Activated CD4-positive, alpha-beta memory T cell treated with anti-CD3 and anti-CD28 coated beads, Interleukin-2, amount 10 ng/mL, durations not matched to agents 7 days and 5 days (primary cell): ENCODE measurements around the gene IGIP. TPM values are rescaled to one million over a fixed set of nuclear protein-coding genes. Genes with fewer than 3 reads are reported as not detected.
A peak's percentile ranks its signal among the peaks of the same experiment; 100 is the strongest.

Experiments used
- CTCF ChIA-PET: fragments of 350-600 bp; sonication (Branson Sonifier 250); formaldehyde crosslinking; loops from one replicate; lab custom pipeline; 2021; ENCODE audit warnings: antibody characterized with exemption, inconsistent platforms; lab: Charles Lee
- POLR2A ChIA-PET: fragments of 350-600 bp; sonication (Branson Sonifier 250); formaldehyde crosslinking; loops from one replicate; lab custom pipeline; 2021; ENCODE audit warnings: antibody characterized with exemption; lab: Charles Lee
- DNase-seq: peaks from one replicate; pipeline ENCODE4 v3.0.0-alpha.2; 2020
- H3K27ac Mint-ChIP-seq: one replicate; pipeline ENCODE4 v1.8.0; 2021; ENCODE audit warnings: mild to moderate bottlenecking, mixed read lengths
- H3K27me3 Mint-ChIP-seq: one replicate; pipeline ENCODE4 v1.8.0; 2021; ENCODE audit warnings: mixed read lengths
- H3K36me3 Mint-ChIP-seq: one replicate; pipeline ENCODE4 v1.8.0; 2021; ENCODE audit warnings: low read depth, mixed read lengths
- H3K4me1 Mint-ChIP-seq: one replicate; pipeline ENCODE4 v1.8.0; 2021; ENCODE audit warnings: mixed read lengths
- H3K4me3 Mint-ChIP-seq: one replicate; pipeline ENCODE4 v1.8.0; 2021; ENCODE audit warnings: mild to moderate bottlenecking, mixed read lengths
- H3K9me3 Mint-ChIP-seq: one replicate; pipeline ENCODE4 v1.8.0; 2021; ENCODE audit warnings: mixed read lengths
- total RNA-seq, 2 experiments: library from RNA; stranded (reverse); gene quantifications; one replicate each; pipeline ENCODE4 v1.2.3, GENCODE V29; 2021

Gene IGIP
- total RNA-seq, 2 experiments from 2014 or later, result 4.8 to 4.9 TPM

DNA sequence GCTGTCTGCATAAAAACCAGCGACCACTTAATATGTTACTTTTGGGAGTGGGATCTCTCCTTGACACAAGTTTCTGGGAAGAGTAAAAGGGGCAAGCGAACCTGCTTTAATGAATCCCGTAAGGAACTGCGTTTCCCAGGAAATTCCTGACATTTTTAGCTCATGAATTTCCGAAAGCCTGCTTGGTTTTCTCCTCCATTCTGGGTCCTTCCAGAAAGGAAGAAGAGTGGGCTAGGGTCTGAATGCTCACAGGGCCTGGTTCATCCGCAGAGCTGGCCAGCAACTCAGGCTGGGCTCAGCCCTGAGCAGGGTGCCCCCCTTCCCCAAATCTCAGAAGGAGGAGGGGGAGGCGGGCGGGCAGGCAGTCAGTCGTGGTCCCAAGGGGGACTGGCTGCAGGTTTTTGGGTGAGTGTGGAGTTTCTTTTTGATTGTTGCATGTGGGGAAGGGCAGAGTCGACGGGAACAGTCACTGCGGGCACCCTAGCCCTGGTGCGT lies 13.0 kb upstream of the IGIP start:
- Mint-ChIP-seq H3K9me3 (no peaks in the 10 kb centered on the region), H3K4me1 (peaks cover 61% of the 10 kb centered on the region), H3K27me3 (peaks cover 15% of the 10 kb centered on the region), H3K36me3 (peaks cover 10% of the 10 kb centered on the region), H3K4me3 (peak overlapping the region; percentile 88), H3K27ac (peak overlapping the region; percentile 16)
- no peak for DNase-seq
- ChIA-PET POLR2A (interaction anchor here (0.6 kb wide), 1 partner anchor 33 kb away, joined by 4 read pairs; no protein-coding TSS in a partner anchor), CTCF (interaction anchor here (1.0 to 1.8 kb wide), 4 partner anchors 9 to 33 kb away, joined by 3 to 7 read pairs (median 4); no protein-coding TSS in a partner anchor)

DNA sequence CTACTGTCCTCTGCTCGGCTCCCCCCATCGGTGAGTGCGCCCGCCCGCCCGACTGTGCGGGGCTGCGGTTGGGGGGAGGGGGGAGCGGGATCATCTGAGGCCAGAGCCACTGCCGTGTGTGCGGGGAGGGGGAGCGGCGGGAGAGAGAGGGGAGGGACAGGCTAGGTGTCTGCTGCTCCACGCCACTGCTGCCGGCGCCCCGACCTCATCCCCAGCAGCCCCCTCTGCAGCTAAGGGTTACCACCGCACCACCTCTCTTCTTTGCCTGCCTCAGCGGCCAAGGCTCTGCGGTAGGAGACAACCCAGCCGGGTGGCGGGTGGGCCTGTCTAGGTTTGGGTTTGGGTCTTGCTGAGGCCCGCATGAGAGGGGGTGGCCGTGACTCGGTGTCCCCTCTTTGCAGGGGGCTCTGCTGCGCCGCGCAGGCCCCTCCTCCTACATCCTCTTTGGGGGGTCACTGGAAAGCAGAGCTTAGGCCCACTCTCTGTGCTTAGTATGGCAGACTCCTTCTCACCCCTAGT lies 12.5 kb upstream of the IGIP start:
- ChIA-PET CTCF (interaction anchor here (1.0 to 5.8 kb wide), 5 partner anchors 9 to 32 kb away, joined by 3 to 63 read pairs (median 6); no protein-coding TSS in a partner anchor), POLR2A (interaction anchor here (0.6 to 1.9 kb wide), 4 partner anchors 19 to 288 kb away, joined by 3 to 5 read pairs (median 4); partner anchors contain the start of gene ANKHD1)
- peak; percentile 37 for DNase-seq
- no peaks in the 10 kb centered on the region for H3K9me3 Mint-ChIP-seq
- H3K4me3 Mint-ChIP-seq, result peak overlapping the region; percentile 88
- H3K4me1 Mint-ChIP-seq, result peaks cover 66% of the 10 kb centered on the region
- peaks cover 10% of the 10 kb centered on the region for H3K36me3 Mint-ChIP-seq
- H3K27ac Mint-ChIP-seq, result peak overlapping the region; percentile 90
- H3K27me3 Mint-ChIP-seq, result peaks cover 15% of the 10 kb centered on the region

DNA sequence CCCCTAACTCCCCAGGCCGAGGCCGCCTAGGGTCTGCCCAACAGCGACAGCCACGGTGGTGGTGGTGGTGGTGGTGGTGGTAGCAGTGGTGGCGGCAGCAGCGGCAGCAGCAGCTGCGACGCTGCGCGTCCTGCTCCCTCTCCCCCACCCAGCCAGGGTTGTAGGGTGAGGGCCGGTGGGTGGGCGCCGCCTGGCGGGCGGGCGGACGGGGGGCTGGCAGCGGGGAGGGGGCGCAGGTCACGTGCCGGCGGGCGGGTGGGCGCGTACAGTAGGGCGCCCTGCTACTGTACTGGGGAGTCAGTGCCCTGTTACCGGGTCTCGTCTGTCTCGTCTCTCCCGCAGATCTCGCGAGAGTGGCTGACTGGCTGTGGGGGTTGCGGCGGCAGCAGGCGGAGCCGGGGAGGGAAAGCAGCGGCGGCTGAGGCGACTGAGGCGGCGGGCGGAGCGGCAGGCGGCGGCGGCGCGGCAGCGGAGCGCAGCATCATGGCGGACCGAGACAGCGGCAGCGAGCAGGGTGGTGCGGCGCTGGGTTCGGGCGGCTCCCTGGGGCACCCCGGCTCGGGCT lies 12.0 kb upstream of the IGIP start, which contains the start of gene PURA:
Gene PURA (plus strand): TSS at position 411 of the 565 bp plus-strand sequence. CDS start 73 bp downstream, at position 484.
- H3K4me1 Mint-ChIP-seq, result peaks cover 68% of the 10 kb centered on the region
- no peaks in the 10 kb centered on the region for H3K9me3 Mint-ChIP-seq
- peaks cover 15% of the 10 kb centered on the region for H3K27me3 Mint-ChIP-seq
- peak within 1 kb of the TSS; percentile 90 for H3K27ac Mint-ChIP-seq
- DNase-seq, result peak; percentile 97
- peaks cover 10% of the 10 kb centered on the region for H3K36me3 Mint-ChIP-seq
- H3K4me3 Mint-ChIP-seq, result peak within 1 kb of the TSS; percentile 88
- POLR2A ChIA-PET, result interaction anchor here (0.8 to 1.9 kb wide), 5 partner anchors 8 to 288 kb away, joined by 3 to 8 read pairs (median 4); partner anchors contain the start of gene ANKHD1
- CTCF ChIA-PET, result interaction anchor here (1.0 to 5.8 kb wide), 3 partner anchors 8 to 32 kb away, joined by 3 to 63 read pairs (median 3); no protein-coding TSS in a partner anchor

DNA sequence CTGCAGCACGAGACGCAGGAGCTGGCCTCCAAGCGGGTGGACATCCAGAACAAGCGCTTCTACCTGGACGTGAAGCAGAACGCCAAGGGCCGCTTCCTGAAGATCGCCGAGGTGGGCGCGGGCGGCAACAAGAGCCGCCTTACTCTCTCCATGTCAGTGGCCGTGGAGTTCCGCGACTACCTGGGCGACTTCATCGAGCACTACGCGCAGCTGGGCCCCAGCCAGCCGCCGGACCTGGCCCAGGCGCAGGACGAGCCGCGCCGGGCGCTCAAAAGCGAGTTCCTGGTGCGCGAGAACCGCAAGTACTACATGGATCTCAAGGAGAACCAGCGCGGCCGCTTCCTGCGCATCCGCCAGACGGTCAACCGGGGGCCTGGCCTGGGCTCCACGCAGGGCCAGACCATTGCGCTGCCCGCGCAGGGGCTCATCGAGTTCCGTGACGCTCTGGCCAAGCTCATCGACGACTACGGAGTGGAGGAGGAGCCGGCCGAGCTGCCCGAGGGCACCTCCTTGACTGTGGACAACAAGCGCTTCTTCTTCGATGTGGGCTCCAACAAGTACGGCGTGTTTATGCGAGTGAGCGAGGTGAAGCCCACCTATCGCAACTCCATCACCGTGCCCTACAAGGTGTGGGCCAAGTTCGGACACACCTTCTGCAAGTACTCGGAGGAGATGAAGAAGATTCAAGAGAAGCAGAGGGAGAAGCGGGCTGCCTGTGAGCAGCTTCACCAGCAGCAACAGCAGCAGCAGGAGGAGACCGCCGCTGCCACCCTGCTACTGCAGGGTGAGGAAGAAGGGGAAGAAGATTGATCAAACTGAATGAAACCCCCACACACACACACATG lies 11.2 kb upstream of the IGIP start:
- POLR2A ChIA-PET, result interaction anchor here (0.9 to 1.9 kb wide), 7 partner anchors 9 to 533 kb away, joined by 3 to 8 read pairs (median 4); partner anchors contain the start of genes ANKHD1, IK and NDUFA2
- H3K4me3 Mint-ChIP-seq, result peak overlapping the region; percentile 88

DNA sequence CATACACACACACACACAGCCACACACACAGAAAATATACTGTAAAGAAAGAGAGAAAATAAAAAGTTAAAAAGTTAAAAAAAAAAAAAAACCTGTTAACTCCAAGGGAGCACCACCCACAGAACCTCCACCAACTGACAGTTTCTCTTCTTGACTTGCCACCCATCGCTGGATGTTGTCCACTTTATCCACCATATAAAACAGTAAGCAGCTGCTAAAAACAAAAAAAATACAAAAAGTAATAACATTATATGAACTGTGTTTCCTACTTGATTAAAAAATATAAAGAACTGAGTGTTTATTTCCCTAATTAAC lies 10.6 kb upstream of the IGIP start:
- Mint-ChIP-seq H3K27me3 (peaks cover 13% of the 10 kb centered on the region), H3K27ac (peak overlapping the region; percentile 89), H3K36me3 (peaks cover 10% of the 10 kb centered on the region), H3K4me1 (peaks cover 58% of the 10 kb centered on the region), H3K9me3 (no peaks in the 10 kb centered on the region), H3K4me3 (peak overlapping the region; percentile 88)
- DNase-seq, result no peak
- ChIA-PET POLR2A (interaction anchor here (0.6 to 1.7 kb wide), 5 partner anchors 8 to 532 kb away, joined by 3 to 8 read pairs (median 4); partner anchors contain the start of genes CD14, IK and NDUFA2), CTCF (interaction anchor here (0.8 to 5.8 kb wide), 6 partner anchors 8 to 44 kb away, joined by 3 to 63 read pairs (median 3); no protein-coding TSS in a partner anchor)

More for the DNA sequence above, 11.2 kb upstream of the IGIP start:
- peaks cover 10% of the 10 kb centered on the region for H3K36me3 Mint-ChIP-seq
- H3K27ac Mint-ChIP-seq, result peak overlapping the region; percentile 89
- no peaks in the 10 kb centered on the region for H3K9me3 Mint-ChIP-seq
- CTCF ChIA-PET, result interaction anchor here (0.8 to 5.8 kb wide), 6 partner anchors 7 to 45 kb away, joined by 3 to 63 read pairs (median 3); no protein-coding TSS in a partner anchor
- DNase-seq, result peak; percentile 57
- H3K4me1 Mint-ChIP-seq, result peaks cover 61% of the 10 kb centered on the region
- peaks cover 14% of the 10 kb centered on the region for H3K27me3 Mint-ChIP-seq

DNA sequence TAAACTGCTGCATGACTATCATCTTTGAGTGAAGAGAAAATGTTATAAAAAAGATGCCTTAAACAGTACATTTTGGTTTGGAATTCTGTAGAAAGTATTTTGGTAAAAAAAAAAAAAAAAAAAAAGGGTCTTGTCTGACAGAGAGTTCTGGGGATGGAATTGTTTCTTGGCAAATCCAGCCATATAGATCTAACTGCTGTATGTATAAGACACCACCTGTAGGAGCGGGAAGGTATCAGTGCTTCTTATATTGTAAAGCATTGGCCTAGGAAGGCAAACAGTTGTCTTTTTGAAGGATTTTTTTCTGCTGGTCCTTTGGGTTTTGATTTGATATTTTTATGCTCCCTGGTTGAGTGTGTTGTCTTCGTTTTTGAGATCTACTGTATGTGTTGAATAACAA lies 9.0 kb upstream of the IGIP start:
- Mint-ChIP-seq H3K4me3 (no peak overlapping the region), H3K36me3 (peaks cover 10% of the 10 kb centered on the region), H3K27me3 (peaks cover 8% of the 10 kb centered on the region), H3K27ac (no peak overlapping the region), H3K4me1 (peaks cover 53% of the 10 kb centered on the region), H3K9me3 (no peaks in the 10 kb centered on the region)
- ChIA-PET CTCF (interaction anchor here (0.5 to 5.8 kb wide), 2 partner anchors 29 to 659 kb away, joined by 4 to 63 read pairs; no protein-coding TSS in a partner anchor), POLR2A (interaction anchor here (1.0 to 1.4 kb wide), 2 partner anchors 8 to 9 kb away, joined by 4 to 9 read pairs; no protein-coding TSS in a partner anchor)
- DNase-seq, result no peak

DNA sequence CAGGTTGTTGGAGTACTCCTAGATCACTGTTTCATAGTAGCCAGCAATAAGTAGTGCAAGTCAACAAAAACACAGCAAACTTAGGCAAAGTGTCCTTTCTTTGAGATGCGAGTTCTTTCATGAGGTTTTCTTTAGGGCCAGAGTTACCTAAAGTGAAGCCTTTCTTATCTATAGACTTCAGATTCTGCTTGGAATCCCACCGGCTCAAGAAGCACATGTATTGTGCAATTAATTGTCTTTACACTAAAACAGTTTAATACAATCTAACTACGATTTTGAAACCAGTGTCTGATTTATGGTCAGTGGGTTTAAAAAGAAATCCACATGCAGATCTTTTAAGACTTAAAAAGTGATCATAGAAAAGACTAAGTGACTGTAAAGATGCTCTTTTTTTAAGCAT lies 8.2 kb upstream of the IGIP start:
- no peak for DNase-seq
- ChIA-PET CTCF (interaction anchor here (1.1 to 5.8 kb wide), 2 partner anchors 15 to 28 kb away, joined by 4 to 63 read pairs; no protein-coding TSS in a partner anchor), POLR2A (interaction anchor here (1.0 kb wide), 1 partner anchor 10 kb away, joined by 9 read pairs; no protein-coding TSS in a partner anchor)
- Mint-ChIP-seq H3K4me3 (no peak overlapping the region), H3K27ac (no peak overlapping the region), H3K27me3 (peaks cover under 1% of the 10 kb centered on the region), H3K9me3 (no peaks in the 10 kb centered on the region), H3K4me1 (peaks cover 46% of the 10 kb centered on the region), H3K36me3 (peaks cover 6% of the 10 kb centered on the region)

DNA sequence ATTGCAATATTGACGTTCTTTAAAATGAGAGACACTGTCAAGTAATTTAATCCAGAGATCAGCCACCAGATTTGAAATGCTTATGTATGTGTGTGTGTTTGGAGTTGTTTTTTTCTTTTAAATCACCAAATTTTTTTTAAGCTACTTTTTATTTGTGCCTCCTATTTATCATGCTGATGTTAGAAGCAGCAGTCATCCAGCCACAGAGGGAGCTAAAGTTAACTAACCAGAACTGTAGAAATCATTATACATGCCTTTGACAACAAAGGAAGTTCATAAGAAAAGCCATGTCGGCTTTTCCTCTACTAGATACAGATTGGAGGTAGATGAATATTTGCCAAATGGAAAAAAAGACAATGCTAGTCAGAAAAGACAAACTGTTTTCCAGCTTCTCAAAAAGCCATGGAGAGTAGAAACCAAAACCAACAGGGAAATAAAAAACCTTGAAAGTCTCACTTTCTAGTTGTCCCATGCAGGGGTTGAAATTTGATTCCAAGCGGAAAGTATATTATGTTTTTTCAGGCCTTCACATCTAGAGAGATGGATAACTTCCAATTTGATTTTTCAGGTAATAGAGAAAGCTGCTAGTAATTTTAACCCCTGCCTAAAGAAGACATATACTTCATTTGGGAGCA lies 7.3 kb upstream of the IGIP start:
- CTCF ChIA-PET, result interaction anchor here (1.0 to 5.8 kb wide), 6 partner anchors 11 to 149 kb away, joined by 3 to 63 read pairs (median 4); no protein-coding TSS in a partner anchor

DNA sequence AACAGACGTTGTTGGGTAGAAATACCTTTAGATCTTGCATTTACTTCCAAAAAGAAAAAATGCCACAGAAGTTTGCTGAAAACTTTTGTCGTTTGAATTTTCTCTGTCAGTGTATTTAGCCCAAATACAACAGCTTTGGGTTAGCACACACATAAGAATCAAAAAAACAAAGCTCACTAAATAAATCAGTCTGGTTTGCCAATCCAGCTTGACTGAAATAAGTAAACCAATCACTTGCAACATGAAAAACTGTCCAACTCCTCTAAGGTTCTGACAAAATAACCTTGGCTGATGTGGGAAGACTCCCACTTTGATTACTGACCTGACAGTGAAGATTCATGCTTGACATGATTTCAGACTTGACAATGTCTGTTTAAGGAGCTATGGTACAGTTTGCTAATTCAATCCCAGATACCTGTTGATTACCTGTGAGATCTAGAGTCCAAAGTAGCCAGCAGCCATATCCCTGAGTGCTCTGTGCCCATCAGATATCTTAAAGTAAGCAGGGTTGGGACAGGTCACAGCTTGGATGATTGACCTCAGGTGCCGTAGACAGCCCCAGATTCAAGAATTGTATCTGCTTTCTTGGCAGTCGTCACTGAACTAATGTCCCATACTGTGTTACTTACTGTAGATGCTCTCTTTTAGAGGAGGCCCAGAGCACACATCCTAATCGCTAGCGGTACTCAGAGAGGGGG lies 727 bp downstream of the IGIP start:
- peaks cover 18% of the 10 kb centered on the region for H3K4me1 Mint-ChIP-seq
- POLR2A ChIA-PET, result interaction anchor here (1.4 kb wide), 1 partner anchor 12 kb away, joined by 4 read pairs; no protein-coding TSS in a partner anchor
- no peaks in the 10 kb centered on the region for H3K36me3 Mint-ChIP-seq
- DNase-seq, result no peak
- H3K4me3 Mint-ChIP-seq, result no peak overlapping the region
- CTCF ChIA-PET, result interaction anchor here (1.7 kb wide), 1 partner anchor 17 kb away, joined by 5 read pairs; no protein-coding TSS in a partner anchor
- no peaks in the 10 kb centered on the region for H3K27me3 Mint-ChIP-seq
- H3K9me3 Mint-ChIP-seq, result no peaks in the 10 kb centered on the region
- no peak overlapping the region for H3K27ac Mint-ChIP-seq

More for the DNA sequence above, 7.3 kb upstream of the IGIP start:
- no peak for DNase-seq
- POLR2A ChIA-PET, result interaction anchor here (1.0 kb wide), 1 partner anchor 11 kb away, joined by 7 read pairs; no protein-coding TSS in a partner anchor
- Mint-ChIP-seq H3K4me3 (no peak overlapping the region), H3K27me3 (no peaks in the 10 kb centered on the region), H3K36me3 (peaks cover 6% of the 10 kb centered on the region), H3K27ac (no peak overlapping the region), H3K9me3 (no peaks in the 10 kb centered on the region), H3K4me1 (peaks cover 42% of the 10 kb centered on the region)

DNA sequence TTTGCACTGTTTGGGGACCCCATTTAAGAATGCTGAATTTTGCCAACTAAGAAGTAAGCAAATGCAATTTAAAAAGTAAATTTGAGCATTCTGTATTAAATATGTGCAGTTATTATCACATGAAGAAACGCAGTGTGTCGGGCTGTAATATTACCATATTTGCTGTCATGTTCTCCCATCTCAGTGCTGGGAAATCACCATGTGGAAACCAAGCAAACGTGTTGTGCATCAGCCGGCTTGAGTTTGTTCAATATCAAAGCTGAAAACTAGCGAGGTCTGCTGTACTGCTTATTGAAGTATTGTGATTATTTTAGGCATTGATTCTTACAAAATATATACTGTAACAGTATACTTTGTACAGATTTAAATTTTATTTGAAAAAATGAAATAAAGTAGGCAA lies 2.6 kb downstream of the IGIP start:
- DNase-seq, result no peak
- H3K4me1 Mint-ChIP-seq, result peaks cover 27% of the 10 kb centered on the region
- no peaks in the 10 kb centered on the region for H3K36me3 Mint-ChIP-seq
- no peaks in the 10 kb centered on the region for H3K27me3 Mint-ChIP-seq
- CTCF ChIA-PET, result no interaction called here
- no peaks in the 10 kb centered on the region for H3K9me3 Mint-ChIP-seq
- H3K4me3 Mint-ChIP-seq, result no peak overlapping the region
- POLR2A ChIA-PET, result no interaction called here
- no peak overlapping the region for H3K27ac Mint-ChIP-seq
